ENCODE results near the gene TMEM121. TPM values are rescaled to one million over a fixed set of nuclear protein-coding genes. Genes with fewer than 3 reads are reported as not detected.
A peak's percentile ranks its signal among the peaks of the same experiment; 100 is the strongest.

Gene TMEM121
- polyA plus RNA-seq, 6 donors from 2014 or later: 1.4 to 3.3 (median 1.9) TPM

GRCh38 chr14:105490267-105490571, 36.2 kb upstream of the TMEM121 start:
- ATAC-seq (ENCODE audit: low read depth in 2 of 2) (peak; percentile 0), DNase-seq (no peak)
- Mint-ChIP-seq H3K36me3 (no peaks in the 10 kb centered on the region), H3K4me1 (peaks cover 20 to 39% (median 23%) of the 10 kb centered on the region in 3 donors), H3K27ac (peak overlapping the region in 1 of 6 donors; percentile 96), H3K4me3 (peak overlapping the region in 5 of 8 donors; percentile 78 to 93 (median 86)), H3K27me3 (no peaks in the 10 kb centered on the region), H3K9me3 (no peaks in the 10 kb centered on the region)

GRCh38 chr14:105490572-105491365, 35.6 kb upstream of the TMEM121 start, which contains the start of gene TEDC1:
Gene TEDC1 (plus strand): TSS chr14:105491246. CDS start chr14:105491376, 130 bp downstream.
- Mint-ChIP-seq H3K27me3 (no peaks in the 10 kb centered on the region), H3K9me3 (no peaks in the 10 kb centered on the region), H3K4me1 (peaks cover 18 to 34% (median 20%) of the 10 kb centered on the region in 3 donors), H3K36me3 (no peaks in the 10 kb centered on the region), H3K27ac (peak within 1 kb of the TSS; percentile 96 to 99 (median 98)), H3K4me3 (peak within 1 kb of the TSS; percentile 78 to 95 (median 92))
- DNase-seq (peak; percentile 100), ATAC-seq (ENCODE audit: low read depth in 2 of 2) (peak; percentile 64 to 66)

GRCh38 chr14:105491366-105491973, 34.9 kb upstream of the TMEM121 start:
- H3K9me3 Mint-ChIP-seq: no peaks in the 10 kb centered on the region

GRCh38 chr14:105492031-105492970, 34.1 kb upstream of the TMEM121 start:
- no peak for DNase-seq
- Mint-ChIP-seq H3K36me3 (no peaks in the 10 kb centered on the region), H3K27ac (peak overlapping the region in 5 of 6 donors; percentile 29 to 96 (median 80)), H3K4me1 (peaks cover 15 to 23% (median 16%) of the 10 kb centered on the region in 3 donors), H3K4me3 (peak overlapping the region; percentile 78 to 93 (median 88)), H3K9me3 (no peaks in the 10 kb centered on the region), H3K27me3 (no peaks in the 10 kb centered on the region)
- ATAC-seq (ENCODE audit: low read depth in 2 of 2): no peak

More at GRCh38 chr14:105491366-105491973, 34.9 kb upstream of the TMEM121 start:
- Mint-ChIP-seq H3K4me1 (peaks cover 16 to 27% (median 17%) of the 10 kb centered on the region in 3 donors), H3K4me3 (peak overlapping the region; percentile 78 to 95 (median 91)), H3K27me3 (no peaks in the 10 kb centered on the region), H3K36me3 (no peaks in the 10 kb centered on the region), H3K27ac (peak overlapping the region; percentile 86 to 99 (median 97))
- ATAC-seq (ENCODE audit: low read depth in 2 of 2) (peak; percentile 12 to 16), DNase-seq (peak; percentile 71)

- Mint-ChIP-seq H3K27me3 (no peaks in the 10 kb centered on the region), H3K9me3 (no peaks in the 10 kb centered on the region), H3K27ac (peak overlapping the region in 3 of 6 donors; percentile 29 to 76 (median 63)), H3K4me3 (peak overlapping the region in 4 of 8 donors; percentile 20 to 73 (median 53)), H3K36me3 (no peaks in the 10 kb centered on the region), H3K4me1 (peaks cover 12 to 16% (median 13%) of the 10 kb centered on the region in 3 donors)
- DNase-seq: no peak
- no peak for ATAC-seq (ENCODE audit: low read depth in 2 of 2)
Observed at GRCh38 chr14:105492971-105493871, 33.2 kb upstream of the TMEM121 start.

GRCh38 chr14:105493921-105494605, 32.3 kb upstream of the TMEM121 start:
- H3K4me3 Mint-ChIP-seq: no peak overlapping the region

GRCh38 chr14:105494606-105494929, 31.8 kb upstream of the TMEM121 start:
- peaks cover 6 to 10% (median 8%) of the 10 kb centered on the region in 3 donors for H3K4me1 Mint-ChIP-seq
- no peaks in the 10 kb centered on the region for H3K9me3 Mint-ChIP-seq
- no peak overlapping the region for H3K4me3 Mint-ChIP-seq
- DNase-seq (no peak), ATAC-seq (ENCODE audit: low read depth in 2 of 2) (no peak)
- H3K27ac Mint-ChIP-seq: peak overlapping the region in 1 of 6 donors; percentile 61
- no peaks in the 10 kb centered on the region for H3K27me3 Mint-ChIP-seq
- H3K36me3 Mint-ChIP-seq: no peaks in the 10 kb centered on the region

More at GRCh38 chr14:105493921-105494605, 32.3 kb upstream of the TMEM121 start:
- ATAC-seq (ENCODE audit: low read depth in 2 of 2) (no peak), DNase-seq (no peak)
- H3K36me3 Mint-ChIP-seq: no peaks in the 10 kb centered on the region
- H3K27ac Mint-ChIP-seq: peak overlapping the region in 2 of 6 donors; percentile 19 to 61
- H3K4me1 Mint-ChIP-seq: peaks cover 11 to 15% (median 13%) of the 10 kb centered on the region in 3 donors
- no peaks in the 10 kb centered on the region for H3K9me3 Mint-ChIP-seq
- H3K27me3 Mint-ChIP-seq: no peaks in the 10 kb centered on the region

- Mint-ChIP-seq H3K27ac (peak overlapping the region in 1 of 6 donors; percentile 61), H3K4me1 (peaks cover 4 to 7% (median 6%) of the 10 kb centered on the region in 3 donors), H3K4me3 (peak overlapping the region in 1 of 8 donors; percentile 37), H3K36me3 (no peaks in the 10 kb centered on the region), H3K27me3 (no peaks in the 10 kb centered on the region), H3K9me3 (no peaks in the 10 kb centered on the region)
- DNase-seq: no peak
- no peak for ATAC-seq (ENCODE audit: low read depth in 2 of 2)
Observed at GRCh38 chr14:105495101-105495989, 31.0 kb upstream of the TMEM121 start.

- H3K27ac Mint-ChIP-seq: no peak overlapping the region
- H3K9me3 Mint-ChIP-seq: no peaks in the 10 kb centered on the region
- H3K36me3 Mint-ChIP-seq: no peaks in the 10 kb centered on the region
- ATAC-seq (ENCODE audit: low read depth in 2 of 2) (no peak), DNase-seq (no peak)
- H3K4me1 Mint-ChIP-seq: peaks cover 4 to 7% (median 6%) of the 10 kb centered on the region in 3 donors
- no peak overlapping the region for H3K4me3 Mint-ChIP-seq
- H3K27me3 Mint-ChIP-seq: no peaks in the 10 kb centered on the region
Observed at GRCh38 chr14:105495990-105496830, 30.2 kb upstream of the TMEM121 start.

GRCh38 chr14:105496831-105497591, 29.4 kb upstream of the TMEM121 start:
- H3K9me3 Mint-ChIP-seq: no peaks in the 10 kb centered on the region
- no peaks in the 10 kb centered on the region for H3K27me3 Mint-ChIP-seq
- no peaks in the 10 kb centered on the region for H3K36me3 Mint-ChIP-seq
- ATAC-seq (ENCODE audit: low read depth in 2 of 2): no peak
- H3K4me3 Mint-ChIP-seq: peak overlapping the region in 1 of 8 donors; percentile 10
- peaks cover 0 to 1% (median 0%) of the 10 kb centered on the region in 3 donors for H3K4me1 Mint-ChIP-seq
- H3K27ac Mint-ChIP-seq: peak overlapping the region in 1 of 6 donors; percentile 61
- no peak for DNase-seq
